HT1080 (cell line): ENCODE data around the gene TAF11L12. TPM values are rescaled to one million over a fixed set of nuclear protein-coding genes. Genes with fewer than 3 reads are reported as not detected.
"Not testable (repeated sequence)": the region's sequence is repeated elsewhere in the genome, so short reads cannot be mapped to it uniquely, and the experiment has no call there.

Source experiments
- DNase-seq: peaks from one replicate; pipeline ENCODE4 v3.0.0-alpha.2; 2015; ENCODE audit warnings: low read depth
- polyA plus RNA-seq, 2 experiments: library from polyadenylated mRNA; depleted of rRNA; stranded (reverse); fragments of >200 nt; gene quantifications; 2 replicates each; pipeline ENCODE4 v1.2.3, GENCODE V29; 2015
- small RNA-seq: library from RNA; depleted of rRNA; stranded (forward); fragments of <200 nt; gene quantifications from one replicate; pipeline ENCODE3, GENCODE V24; 2014
- total RNA-seq: library from RNA; depleted of rRNA; stranded (reverse); fragments of >200 nt; shearing (Covaris generic); gene quantifications from 2 replicates; pipeline ENCODE4 v1.2.3, GENCODE V29; 2014; rRNA removed

The TAF11L12 gene
- not detected in 2 replicates for total RNA-seq
- not detected in 2 replicates for polyA plus RNA-seq (2015; cell fraction: cytosol; rRNA removed)
- not detected in 2 replicates for polyA plus RNA-seq (2015; cell fraction: nucleus; rRNA removed)

- not testable (repeated sequence) for DNase-seq
Observed at GRCh38 chr5:17610092-17610491, at the start of gene TAF11L12. TAF11L12 (plus strand) TSS chr5:17610392.

- not testable (repeated sequence) for DNase-seq
Observed at GRCh38 chr5:17585658-17586057, 24.5 kb upstream of the TAF11L12 start, which contains the start of gene TAF11L7. TAF11L7 (minus strand) TSS chr5:17585758.

GRCh38 chr5:17590860-17591259 lies 19.3 kb upstream of the TAF11L12 start, which contains the start of gene TAF11L8:
TAF11L8 (minus strand) TSS chr5:17590960.
- DNase-seq: not testable (repeated sequence)

- DNase-seq: not testable (repeated sequence)
Observed at GRCh38 chr5:17594255-17594654, 15.9 kb upstream of the TAF11L12 start, which contains the start of gene TAF11L9. TAF11L9 (minus strand) TSS chr5:17594394.

- DNase-seq: not testable (repeated sequence)
Observed at GRCh38 chr5:17597728-17598127, 12.5 kb upstream of the TAF11L12 start, which contains the start of gene TAF11L10. TAF11L10 (minus strand) TSS chr5:17597828.

GRCh38 chr5:17603880-17604279 lies 6.3 kb upstream of the TAF11L12 start, which contains the start of gene TAF11L11:
TAF11L11 (plus strand) TSS chr5:17604183.
- not testable (repeated sequence) for DNase-seq

GRCh38 chr5:17604951-17605350 lies 5.2 kb upstream of the TAF11L12 start:
- DNase-seq: no peak

GRCh38 chr5:17607461-17607860 lies 2.7 kb upstream of the TAF11L12 start:
- not testable (repeated sequence) for DNase-seq

GRCh38 chr5:17614872-17615605 lies 4.8 kb downstream of the TAF11L12 start:
- no peak for DNase-seq

GRCh38 chr5:17619354-17619753 lies 9.2 kb downstream of the TAF11L12 start:
- no peak for DNase-seq

- no peak for DNase-seq
Observed at GRCh38 chr5:17620627-17621026, 10.4 kb downstream of the TAF11L12 start.

- no peak for DNase-seq
Observed at GRCh38 chr5:17625686-17626085, 15.5 kb downstream of the TAF11L12 start.

GRCh38 chr5:17631788-17632187 lies 21.6 kb downstream of the TAF11L12 start, which contains the start of gene TAF11L13:
TAF11L13 (plus strand) TSS chr5:17632088.
- not testable (repeated sequence) for DNase-seq

GRCh38 chr5:17634160-17634559 lies 24.0 kb downstream of the TAF11L12 start, which contains the start of gene TAF11L14:
TAF11L14 (plus strand) TSS chr5:17634460.
- no peak for DNase-seq

- DNase-seq: not testable (repeated sequence)
Observed at GRCh38 chr5:17649232-17649631, 39.0 kb downstream of the TAF11L12 start.

- not testable (repeated sequence) for DNase-seq
Observed at GRCh38 chr5:17655201-17655759, 45.1 kb downstream of the TAF11L12 start.

GRCh38 chr5:17655921-17656320 lies 45.7 kb downstream of the TAF11L12 start:
- no peak for DNase-seq

Small RNA genes lying within 50 kb of the gene (small RNA-seq; reads per million reads assigned to genes)
- gene AC233724.1 (not detected), gene AC233724.2 (not detected), gene AC233724.3 (not detected), gene AC233724.4 (not detected), gene AC233724.6 (not detected), gene AC233724.7 (not detected)

Other genes with a start within 250 kb of the TAF11L12 start
- not detected in 2 replicates for gene TAF11L2, start 112.2 kb upstream of the TAF11L12 start, total RNA-seq
- not detected in 2 replicates for gene TAF11L3, start 92.0 kb upstream of the TAF11L12 start, total RNA-seq
- not detected in 2 replicates for gene TAF11L4, start 88.6 kb upstream of the TAF11L12 start, total RNA-seq
- gene TAF11L5, start 85.2 kb upstream of the TAF11L12 start, total RNA-seq: not detected in 2 replicates
- gene TAF11L6, start 81.7 kb upstream of the TAF11L12 start, total RNA-seq: not detected in 2 replicates
- not detected in 2 replicates for gene TAF11L7, start 24.6 kb upstream of the TAF11L12 start, total RNA-seq
- not detected in 2 replicates for gene TAF11L8, start 19.4 kb upstream of the TAF11L12 start, total RNA-seq
- not detected in 2 replicates for gene TAF11L9, start 16.0 kb upstream of the TAF11L12 start, total RNA-seq
- gene TAF11L10, start 12.6 kb upstream of the TAF11L12 start, total RNA-seq: not detected in 2 replicates
- gene TAF11L11, start 6.2 kb upstream of the TAF11L12 start, total RNA-seq: not detected in 2 replicates
- not detected in 2 replicates for gene TAF11L13, start 21.7 kb downstream of the TAF11L12 start, total RNA-seq
- not detected in 2 replicates for gene TAF11L14, start 24.1 kb downstream of the TAF11L12 start, total RNA-seq